DOHH2 (cell line): ENCODE results near the gene TBC1D22A.
A peak's percentile ranks its signal among the peaks of the same experiment; 100 is the strongest.

Experiments
- H3F3A ChIP-seq: fragments of 200-600 bp; sonication (generic), shearing (Covaris generic); 2 replicates; pipeline ENCODE4 v1.6.0; 2016; ENCODE audit warnings: antibody characterized with exemption, mild to moderate bottlenecking; ENCODE audit not compliant: control insufficient read depth, insufficient read depth
- H3K27ac ChIP-seq: fragments of 200-600 bp; sonication (generic); 2 replicates; pipeline ENCODE4 v1.5.1; 2014; ENCODE audit warnings: low read depth, mild to moderate bottlenecking, low read length, moderate library complexity
- H3K27me3 ChIP-seq: fragments of 200-600 bp; sonication (generic); 2 replicates; pipeline ENCODE4 v1.6.1; 2014; ENCODE audit warnings: mild to moderate bottlenecking, low read length, mixed read lengths; ENCODE audit not compliant: control insufficient read depth
- H3K36me3 ChIP-seq: fragments of 200-600 bp; sonication (generic); 2 replicates; pipeline ENCODE4 v1.6.1; 2014; ENCODE audit warnings: mild to moderate bottlenecking, low read length, moderate library complexity, mixed read lengths; ENCODE audit not compliant: control insufficient read depth
- H3K4me1 ChIP-seq: fragments of 200-600 bp; sonication (generic); 2 replicates; pipeline ENCODE4 v1.6.1; 2014; ENCODE audit warnings: mild to moderate bottlenecking, low read length, mixed read lengths; ENCODE audit not compliant: control insufficient read depth
- H3K4me2 ChIP-seq: fragments of 200-600 bp; sonication (generic); 2 replicates; pipeline ENCODE4 v1.6.0; 2014; ENCODE audit warnings: mild to moderate bottlenecking, low read length, moderate library complexity
- H3K4me3 ChIP-seq: fragments of 200-600 bp; sonication (generic); 2 replicates; pipeline ENCODE4 v1.5.1; 2014; ENCODE audit warnings: mild to moderate bottlenecking, low read length, mixed read lengths
- H3K79me2 ChIP-seq: fragments of 200-600 bp; sonication (generic); 2 replicates; pipeline ENCODE4 v1.6.1; 2014; ENCODE audit warnings: mild to moderate bottlenecking, low read length, mixed read lengths; ENCODE audit not compliant: control insufficient read depth
- H3K9me2 ChIP-seq: fragments of 200-600 bp; sonication (generic); replicated peaks from 2 replicates; pipeline ENCODE4 v1.6.1; 2014; ENCODE audit warnings: mild to moderate bottlenecking, low read length, mixed read lengths; ENCODE audit not compliant: control insufficient read depth
- H3K9me3 ChIP-seq: fragments of 200-600 bp; sonication (generic); 2 replicates; pipeline ENCODE4 v1.6.1; 2014; ENCODE audit warnings: antibody characterized with exemption, low read length, mixed read lengths; ENCODE audit not compliant: control insufficient read depth, insufficient read depth
- H4K20me1 ChIP-seq: fragments of 200-600 bp; sonication (generic); 2 replicates; pipeline ENCODE4 v1.6.0; 2014; ENCODE audit warnings: low read depth, mild to moderate bottlenecking, antibody characterized with exemption, low read length, moderate library complexity; ENCODE audit not compliant: control insufficient read depth, insufficient read depth
- CTCF ChIP-seq: fragments of 200-600 bp; sonication (generic); IDR thresholded peaks from one replicate; pipeline ENCODE4 v1.5.1; 2014; ENCODE audit warnings: antibody characterized with exemption, mild to moderate bottlenecking, low read depth, low read length; ENCODE audit not compliant: poor library complexity, severe bottlenecking
- EZH2phosphoT487 ChIP-seq: fragments of 200-600 bp; sonication (generic); IDR thresholded peaks from 2 replicates; pipeline ENCODE4 v1.6.1; 2017; ENCODE audit warnings: borderline replicate concordance, mild to moderate bottlenecking, antibody characterized with exemption, low read length, moderate library complexity, mixed read lengths

The TBC1D22A gene

GRCh38 chr22:46968848-46969247 is 206.4 kb downstream of the TBC1D22A start:
- Histone ChIP-seq H3K9me2 (no peaks in the 10 kb centered on the region), H3K9me3 (no peaks in the 10 kb centered on the region), H3F3A (peaks cover 10% of the 10 kb centered on the region), H3K79me2 (peaks cover 68% of the 10 kb centered on the region), H3K4me3 (no peak overlapping the region), H3K36me3 (peaks cover 20% of the 10 kb centered on the region), H3K4me1 (peaks cover 39% of the 10 kb centered on the region), H3K27ac (no peak overlapping the region), H3K4me2 (no peak overlapping the region), H3K27me3 (no peaks in the 10 kb centered on the region), H4K20me1 (peaks cover 41% of the 10 kb centered on the region; the same call in 1 of the 2 replicates)
- TF ChIP-seq CTCF (no peak), EZH2phosphoT487 (no peak)

GRCh38 chr22:46969491-46969890 is 207.0 kb downstream of the TBC1D22A start:
- H3K36me3 ChIP-seq, result peaks cover 25% of the 10 kb centered on the region
- no peaks in the 10 kb centered on the region for H3K9me2 ChIP-seq
- no peaks in the 10 kb centered on the region for H3K27me3 ChIP-seq
- peaks cover 62% of the 10 kb centered on the region for H3K79me2 ChIP-seq
- H4K20me1 ChIP-seq, result peaks cover 41% of the 10 kb centered on the region; the same call in 1 of the 2 replicates
- peaks cover 39% of the 10 kb centered on the region for H3K4me1 ChIP-seq
- H3F3A ChIP-seq, result peaks cover 10% of the 10 kb centered on the region
- TF ChIP-seq EZH2phosphoT487 (no peak), CTCF (no peak)
- no peak overlapping the region for H3K4me3 ChIP-seq
- no peaks in the 10 kb centered on the region for H3K9me3 ChIP-seq
- H3K27ac ChIP-seq, result peak overlapping the region; percentile 28; the same call in 1 of the 2 replicates
- H3K4me2 ChIP-seq, result peak overlapping the region; percentile 15; the same call in 1 of the 2 replicates

DNA sequence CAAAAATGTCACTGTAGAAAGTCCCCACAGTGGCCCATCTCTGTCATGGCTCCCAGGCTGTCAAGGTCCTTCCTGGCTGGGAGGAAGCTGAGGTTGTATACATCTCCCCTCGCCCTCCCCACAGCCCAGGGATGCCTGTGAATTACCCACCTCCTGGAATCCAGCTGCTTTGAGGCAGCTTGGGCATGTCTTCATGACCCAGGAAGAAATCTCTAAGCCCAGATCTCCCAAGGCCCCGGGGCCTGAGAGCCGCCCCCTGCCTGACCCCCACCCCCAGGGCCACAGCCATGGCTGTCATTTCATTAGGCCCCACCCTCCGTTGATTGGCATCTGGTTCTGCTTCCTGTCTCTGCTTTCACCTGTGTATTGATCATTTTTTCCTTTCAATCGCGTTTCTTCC is 207.5 kb downstream of the TBC1D22A start:
- peak overlapping the region; percentile 28; the same call in 1 of the 2 replicates for H3K27ac ChIP-seq
- H3K79me2 ChIP-seq, result peaks cover 58% of the 10 kb centered on the region
- TF ChIP-seq EZH2phosphoT487 (no peak), CTCF (no peak)
- peaks cover 10% of the 10 kb centered on the region for H3F3A ChIP-seq
- H3K27me3 ChIP-seq, result no peaks in the 10 kb centered on the region
- H3K4me2 ChIP-seq, result 0 out of 2 replicates have a peak overlapping the region, but pooled peaks have one; percentile 9
- H3K9me2 ChIP-seq, result no peaks in the 10 kb centered on the region
- H3K9me3 ChIP-seq, result no peaks in the 10 kb centered on the region
- H3K4me1 ChIP-seq, result peaks cover 39% of the 10 kb centered on the region
- no peak overlapping the region for H3K4me3 ChIP-seq
- H3K36me3 ChIP-seq, result peaks cover 30% of the 10 kb centered on the region
- peaks cover 41% of the 10 kb centered on the region; the same call in 1 of the 2 replicates for H4K20me1 ChIP-seq
